ENCODE results near the gene RYR2. TPM values are rescaled to one million over a fixed set of nuclear protein-coding genes. Genes with fewer than 3 reads are reported as not detected.

RYR2 gene
- polyA plus RNA-seq, 1 of the 3 experiments (the other 2 are of a cell fraction), result under 0.01 TPM

DNA sequence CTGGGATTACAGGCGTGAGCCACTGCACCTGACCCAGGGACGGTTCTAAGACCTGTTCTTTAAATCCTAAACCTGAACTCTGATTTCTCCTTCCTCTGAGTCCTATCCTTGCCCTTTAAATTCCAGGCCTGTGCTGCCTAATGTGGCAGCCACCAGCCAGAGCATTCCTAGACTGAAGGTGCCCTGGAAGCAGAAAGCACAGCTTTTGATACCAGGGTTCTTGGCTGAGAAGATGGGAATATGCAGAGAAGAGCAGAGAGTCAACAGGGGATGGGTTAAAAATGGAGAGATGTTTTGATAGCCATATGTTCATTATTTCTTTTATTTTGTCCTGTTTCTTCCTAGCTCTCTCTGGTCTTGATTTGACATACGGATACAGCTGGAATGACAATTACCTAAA lies 49.7 kb downstream of the RYR2 start:
- no peak overlapping the region for H3K9ac ChIP-seq
- no peaks in the 10 kb centered on the region for H3K9me2 ChIP-seq
- WGBS (ENCODE audit: low lambda C conversion rate), result 54% methylated on average over 3 of the region's 3 CpGs
- no peaks in the 10 kb centered on the region for H4K20me1 ChIP-seq (ENCODE audit: insufficient read depth)
- no peak for DNase-seq
- ChIA-PET CTCF (no interaction called here), POLR2A (no interaction called here)
- no peaks in the 10 kb centered on the region for H3K79me2 ChIP-seq (ENCODE audit: insufficient read depth)
- no peak overlapping the region for H3K27ac ChIP-seq (ENCODE audit: low read depth in 2 of 2, low read length in 1 of 2)
- H3K4me3 ChIP-seq (ENCODE audit: low read depth in 2 of 2, low read length in 1 of 2), result no peak overlapping the region
- no peaks in the 10 kb centered on the region for H3K4me1 ChIP-seq (ENCODE audit: control insufficient read depth in 1 of 2, insufficient read depth in 2 of 2, low read depth in 1 of 2, low read length in 1 of 2)
- H3K36me3 ChIP-seq (replicated peaks in 1 of 2; ENCODE audit: control insufficient read depth in 1 of 2, insufficient read depth in 2 of 2, low read length in 1 of 2), result no peaks in the 10 kb centered on the region
- H3F3A ChIP-seq (replicated peaks; ENCODE audit: insufficient read depth), result no peaks in the 10 kb centered on the region
- no peaks in the 10 kb centered on the region; the same call in 1 of the 2 replicates for H3K9me3 ChIP-seq
- no peak overlapping the region for H3K4me2 ChIP-seq
- H3K27me3 ChIP-seq (ENCODE audit: insufficient read depth), result no peaks in the 10 kb centered on the region
- no peak for TF ChIP-seq GABPA (IDR thresholded peaks at IDR 0.05; ENCODE audit: low read depth)
- H2AFZ ChIP-seq (ENCODE audit: low read depth), result no peak overlapping the region

DNA sequence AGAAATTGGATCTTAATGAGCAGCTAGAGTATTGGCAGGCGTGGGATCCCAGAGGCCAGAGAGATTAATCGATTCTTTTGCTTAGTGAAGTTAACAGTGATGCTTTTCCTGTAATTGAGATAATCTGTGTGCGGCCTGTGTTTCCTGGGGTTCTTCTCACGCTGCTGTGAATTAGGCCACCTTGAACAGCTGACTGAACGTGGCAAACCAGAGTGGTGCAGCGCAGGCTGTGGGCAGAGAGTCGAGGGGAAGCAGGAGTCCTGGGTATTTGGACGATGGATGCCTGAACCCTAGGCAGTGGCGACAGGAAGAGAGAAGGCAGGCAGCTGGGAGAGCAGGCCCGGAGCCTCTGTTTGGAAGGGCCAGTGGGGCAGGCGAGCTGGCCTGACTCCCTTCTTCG lies 51.7 kb downstream of the RYR2 start:
- Histone ChIP-seq H3K27ac (ENCODE audit: low read depth in 2 of 2, low read length in 1 of 2) (no peak overlapping the region), H3F3A (replicated peaks; ENCODE audit: insufficient read depth) (no peaks in the 10 kb centered on the region), H3K36me3 (replicated peaks in 1 of 2; ENCODE audit: control insufficient read depth in 1 of 2, insufficient read depth in 2 of 2, low read length in 1 of 2) (no peaks in the 10 kb centered on the region), H3K4me1 (ENCODE audit: control insufficient read depth in 1 of 2, insufficient read depth in 2 of 2, low read depth in 1 of 2, low read length in 1 of 2) (no peaks in the 10 kb centered on the region), H3K27me3 (ENCODE audit: insufficient read depth) (no peaks in the 10 kb centered on the region), H3K4me2 (no peak overlapping the region), H4K20me1 (ENCODE audit: insufficient read depth) (no peaks in the 10 kb centered on the region), H3K79me2 (ENCODE audit: insufficient read depth) (no peaks in the 10 kb centered on the region), H2AFZ (ENCODE audit: low read depth) (no peak overlapping the region), H3K4me3 (ENCODE audit: low read depth in 2 of 2, low read length in 1 of 2) (no peak overlapping the region), H3K9me3 (no peaks in the 10 kb centered on the region; the same call in 1 of the 2 replicates), H3K9me2 (no peaks in the 10 kb centered on the region), H3K9ac (no peak overlapping the region)
- CTCF ChIA-PET, result no interaction called here
- TF ChIP-seq, protein P1, sequence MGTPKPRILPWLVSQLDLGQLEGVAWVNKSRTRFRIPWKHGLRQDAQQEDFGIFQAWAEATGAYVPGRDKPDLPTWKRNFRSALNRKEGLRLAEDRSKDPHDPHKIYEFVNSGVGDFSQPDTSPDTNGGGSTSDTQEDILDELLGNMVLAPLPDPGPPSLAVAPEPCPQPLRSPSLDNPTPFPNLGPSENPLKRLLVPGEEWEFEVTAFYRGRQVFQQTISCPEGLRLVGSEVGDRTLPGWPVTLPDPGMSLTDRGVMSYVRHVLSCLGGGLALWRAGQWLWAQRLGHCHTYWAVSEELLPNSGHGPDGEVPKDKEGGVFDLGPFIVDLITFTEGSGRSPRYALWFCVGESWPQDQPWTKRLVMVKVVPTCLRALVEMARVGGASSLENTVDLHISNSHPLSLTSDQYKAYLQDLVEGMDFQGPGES (IDR thresholded peaks at IDR 0.05; ENCODE audit: low read depth, low read length), result no peak
- TF ChIP-seq, protein P2, sequence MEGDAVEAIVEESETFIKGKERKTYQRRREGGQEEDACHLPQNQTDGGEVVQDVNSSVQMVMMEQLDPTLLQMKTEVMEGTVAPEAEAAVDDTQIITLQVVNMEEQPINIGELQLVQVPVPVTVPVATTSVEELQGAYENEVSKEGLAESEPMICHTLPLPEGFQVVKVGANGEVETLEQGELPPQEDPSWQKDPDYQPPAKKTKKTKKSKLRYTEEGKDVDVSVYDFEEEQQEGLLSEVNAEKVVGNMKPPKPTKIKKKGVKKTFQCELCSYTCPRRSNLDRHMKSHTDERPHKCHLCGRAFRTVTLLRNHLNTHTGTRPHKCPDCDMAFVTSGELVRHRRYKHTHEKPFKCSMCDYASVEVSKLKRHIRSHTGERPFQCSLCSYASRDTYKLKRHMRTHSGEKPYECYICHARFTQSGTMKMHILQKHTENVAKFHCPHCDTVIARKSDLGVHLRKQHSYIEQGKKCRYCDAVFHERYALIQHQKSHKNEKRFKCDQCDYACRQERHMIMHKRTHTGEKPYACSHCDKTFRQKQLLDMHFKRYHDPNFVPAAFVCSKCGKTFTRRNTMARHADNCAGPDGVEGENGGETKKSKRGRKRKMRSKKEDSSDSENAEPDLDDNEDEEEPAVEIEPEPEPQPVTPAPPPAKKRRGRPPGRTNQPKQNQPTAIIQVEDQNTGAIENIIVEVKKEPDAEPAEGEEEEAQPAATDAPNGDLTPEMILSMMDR (IDR thresholded peaks at IDR 0.05), result no peak
- POLR2A ChIA-PET, result no interaction called here
- no peak for DNase-seq
- 39% methylated on average over 12 of the region's 12 CpGs for WGBS (ENCODE audit: low lambda C conversion rate)

DNA sequence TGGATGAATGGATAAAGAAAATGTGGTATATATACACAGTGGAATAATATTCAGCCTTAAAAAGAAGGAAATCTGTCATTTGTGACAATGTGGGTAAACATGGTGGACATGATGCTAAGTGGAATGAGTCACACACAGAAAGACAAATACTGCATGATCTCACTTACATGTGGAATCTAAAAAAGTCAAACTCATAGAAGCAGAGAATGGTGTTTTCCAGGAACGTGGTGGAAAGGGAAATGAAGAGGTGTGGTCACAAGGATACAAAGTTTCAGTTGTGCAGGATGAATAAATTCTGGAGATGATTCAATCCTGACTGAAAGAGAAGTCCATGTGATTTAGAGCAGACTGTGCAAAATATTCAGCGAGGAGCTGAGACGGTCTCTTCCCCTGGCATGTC lies 56.6 kb downstream of the RYR2 start:
- H3K27ac ChIP-seq (ENCODE audit: low read depth in 2 of 2, low read length in 1 of 2), result no peak overlapping the region
- no peaks in the 10 kb centered on the region for H4K20me1 ChIP-seq (ENCODE audit: insufficient read depth)
- no peaks in the 10 kb centered on the region for H3K27me3 ChIP-seq (ENCODE audit: insufficient read depth)
- H3K4me3 ChIP-seq (ENCODE audit: low read depth in 2 of 2, low read length in 1 of 2), result no peak overlapping the region
- DNase-seq, result no peak
- TF ChIP-seq POLR2AphosphoS5 (IDR thresholded peaks at IDR 0.05; ENCODE audit: low read depth, low read length), result no peak
- TF ChIP-seq CHD2 (IDR thresholded peaks at IDR 0.05; ENCODE audit: low read length, partially characterized antibody), result no peak
- no peak for TF ChIP-seq EZH2phosphoT487 (IDR thresholded peaks at IDR 0.05; ENCODE audit: borderline replicate concordance, low read depth)
- TF ChIP-seq FOSL2 (IDR thresholded peaks at IDR 0.05; ENCODE audit: borderline replicate concordance, low read depth), result no peak
- TF ChIP-seq JUND (IDR thresholded peaks at IDR 0.05), result no peak
- no peak for TF ChIP-seq NRF1 (IDR thresholded peaks at IDR 0.05; ENCODE audit: low read depth, low read length)
- no peak for TF ChIP-seq RAD21 (IDR thresholded peaks at IDR 0.05; ENCODE audit: low read length)
- no peak for TF ChIP-seq GABPA (IDR thresholded peaks at IDR 0.05; ENCODE audit: low read depth)
- TF ChIP-seq TEAD4 (IDR thresholded peaks at IDR 0.05; ENCODE audit: borderline replicate concordance, insufficient read depth), result no peak
- TF ChIP-seq YY1 (IDR thresholded peaks at IDR 0.05; ENCODE audit: low read depth), result no peak
- no peak overlapping the region for H3K9ac ChIP-seq
- WGBS (ENCODE audit: low lambda C conversion rate), result 50% methylated on average over 3 of the region's 3 CpGs
- H3K4me1 ChIP-seq (ENCODE audit: control insufficient read depth in 1 of 2, insufficient read depth in 2 of 2, low read depth in 1 of 2, low read length in 1 of 2), result no peaks in the 10 kb centered on the region
- ChIA-PET CTCF (no interaction called here), POLR2A (no interaction called here)
- no peaks in the 10 kb centered on the region for H3K79me2 ChIP-seq (ENCODE audit: insufficient read depth)
- no peak overlapping the region for H3K4me2 ChIP-seq
- no peaks in the 10 kb centered on the region for H3K9me2 ChIP-seq
- no peaks in the 10 kb centered on the region for H3K9me3 ChIP-seq
- H3F3A ChIP-seq (replicated peaks; ENCODE audit: insufficient read depth), result no peaks in the 10 kb centered on the region
- no peak overlapping the region for H2AFZ ChIP-seq (ENCODE audit: low read depth)
- H3K36me3 ChIP-seq (replicated peaks in 1 of 2; ENCODE audit: control insufficient read depth in 1 of 2, insufficient read depth in 2 of 2, low read length in 1 of 2), result no peaks in the 10 kb centered on the region

All from SK-N-SH (cell line).